NCI-H526 (cell line): Measurements from ENCODE around the gene PHF14.

Experiments used
- DNase-seq, 2 experiments: peaks; one replicate each; lab custom pipeline; 2025; lab: John Stamatoyannopoulos, UW

PHF14 gene

DNA sequence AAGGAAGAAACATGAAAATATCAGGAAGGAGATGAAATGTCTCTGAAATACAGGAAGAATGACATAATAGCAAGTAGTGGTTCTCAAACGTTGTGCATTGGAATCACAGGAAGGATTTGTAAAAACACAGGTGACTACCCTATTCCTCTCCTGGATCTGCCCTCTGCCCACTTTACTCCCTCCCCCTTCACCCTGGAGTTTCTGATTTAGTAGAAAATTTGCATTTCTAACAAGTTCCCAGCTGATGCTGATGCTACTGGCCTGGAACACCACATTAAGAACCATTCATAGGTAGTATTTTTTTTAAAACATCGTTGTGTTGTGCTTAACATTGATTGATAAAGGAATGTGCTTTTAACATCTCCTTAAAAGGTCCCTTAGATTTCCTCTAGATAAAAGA, 130.9 kb downstream of the PHF14 start:
- peak; percentile 40 to 65 for DNase-seq

- no peak for DNase-seq
Observed at GRCh38 chr7:11109659-11110058, 136.0 kb downstream of the PHF14 start.

GRCh38 chr7:11120068-11120664, 146.5 kb downstream of the PHF14 start:
- DNase-seq, result no peak

DNA sequence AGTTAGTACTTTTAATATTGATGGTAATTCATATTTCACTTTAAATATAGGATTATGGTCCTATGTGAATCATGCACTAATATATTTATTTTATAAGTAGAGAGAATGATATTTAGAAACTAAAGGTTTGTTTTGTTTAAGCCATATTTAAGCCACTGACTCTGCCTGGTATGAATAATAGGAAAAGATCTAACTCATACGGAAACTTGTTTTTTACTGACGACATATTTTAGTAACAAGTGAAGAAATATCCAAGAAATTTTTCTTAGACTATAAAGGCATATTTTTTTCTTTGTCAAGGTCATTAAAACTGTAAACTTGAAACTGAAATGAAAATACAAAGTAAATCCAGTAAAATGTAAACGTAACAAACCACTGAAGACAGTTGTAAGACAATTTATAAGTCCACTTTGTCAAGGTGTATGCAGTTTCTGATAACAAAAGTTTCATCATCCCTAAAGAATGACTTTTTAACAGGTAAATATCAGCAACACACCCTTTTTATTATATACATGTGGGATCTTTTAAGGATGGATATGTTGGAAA, 147.1 kb downstream of the PHF14 start:
- no peak for DNase-seq

- no peak for DNase-seq
Observed at GRCh38 chr7:11124856-11125559, 151.3 kb downstream of the PHF14 start.

- DNase-seq, result no peak
Observed at GRCh38 chr7:11127114-11127785, 153.6 kb downstream of the PHF14 start.

GRCh38 chr7:11127988-11128387, 154.3 kb downstream of the PHF14 start:
- DNase-seq, result no peak

DNA sequence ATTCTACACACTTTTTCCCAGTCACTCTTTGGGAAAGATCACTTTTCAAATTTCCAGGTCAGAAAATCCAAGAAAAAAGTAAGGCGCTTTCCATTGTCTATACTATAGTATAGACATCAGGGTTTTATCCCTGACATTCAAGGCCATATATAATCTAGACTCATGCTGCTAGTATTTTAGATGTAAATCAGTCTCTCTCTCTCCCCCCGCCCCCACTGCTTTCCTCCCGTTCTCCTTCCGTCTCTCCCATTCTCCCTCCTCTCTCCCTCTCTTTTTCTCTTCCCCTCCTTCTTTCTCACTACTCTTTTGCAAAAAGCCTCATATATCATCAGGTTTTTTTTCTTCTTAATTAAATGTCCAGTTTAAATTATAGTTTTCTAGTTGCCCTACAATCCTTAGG, 154.8 kb downstream of the PHF14 start:
- no peak for DNase-seq

- DNase-seq, result no peak
Observed at GRCh38 chr7:11130012-11130411, 156.3 kb downstream of the PHF14 start.

- DNase-seq, result no peak
Observed at GRCh38 chr7:11130601-11131000, 156.9 kb downstream of the PHF14 start.

DNA sequence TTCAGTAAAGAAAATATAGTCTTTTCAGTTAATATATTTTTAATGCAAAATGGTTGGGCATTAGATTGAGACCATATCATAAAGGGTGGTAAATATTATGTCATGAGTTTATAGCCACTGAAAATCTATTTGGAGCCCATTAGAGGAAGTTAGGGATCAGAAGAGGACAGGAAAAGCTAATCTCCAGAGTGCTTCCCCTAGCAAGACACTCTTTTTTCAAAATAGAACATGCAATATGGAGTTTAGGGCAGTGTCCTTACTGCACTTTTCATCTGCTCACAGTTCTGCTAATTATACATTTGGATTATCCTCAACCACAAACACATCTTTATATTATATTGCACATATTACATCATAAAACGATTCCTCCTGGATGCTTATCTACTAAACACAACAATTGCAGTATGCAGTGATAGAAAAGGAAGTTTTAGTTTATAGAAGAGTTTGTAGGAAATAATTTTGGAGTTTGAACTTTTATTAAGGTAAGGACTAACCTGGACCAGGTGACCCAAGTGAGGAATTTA, 159.8 kb downstream of the PHF14 start:
- DNase-seq, result no peak

- no peak for DNase-seq
Observed at GRCh38 chr7:11135573-11135972, 161.9 kb downstream of the PHF14 start.

GRCh38 chr7:11141541-11141940, 167.9 kb downstream of the PHF14 start:
- DNase-seq, result no peak

DNA sequence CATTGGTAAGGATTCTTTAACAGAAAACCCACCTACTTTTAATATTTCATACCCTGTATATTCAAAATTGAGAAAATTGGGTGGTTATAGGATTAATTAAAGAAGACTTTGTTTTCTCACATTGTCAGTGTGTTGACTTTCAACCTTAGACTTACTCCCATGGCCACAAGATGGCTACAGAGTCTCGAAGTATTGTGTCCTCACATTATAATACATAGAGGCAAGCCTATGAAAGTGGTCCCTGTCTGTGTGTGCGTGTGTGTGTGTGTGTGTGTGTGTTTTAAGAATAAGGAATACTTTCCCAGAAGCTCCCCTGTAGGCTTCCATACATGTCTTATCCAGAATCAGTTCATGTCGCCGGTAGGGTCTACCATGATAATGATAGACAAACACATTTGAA, 180.0 kb downstream of the PHF14 start:
- DNase-seq, result no peak

DNA sequence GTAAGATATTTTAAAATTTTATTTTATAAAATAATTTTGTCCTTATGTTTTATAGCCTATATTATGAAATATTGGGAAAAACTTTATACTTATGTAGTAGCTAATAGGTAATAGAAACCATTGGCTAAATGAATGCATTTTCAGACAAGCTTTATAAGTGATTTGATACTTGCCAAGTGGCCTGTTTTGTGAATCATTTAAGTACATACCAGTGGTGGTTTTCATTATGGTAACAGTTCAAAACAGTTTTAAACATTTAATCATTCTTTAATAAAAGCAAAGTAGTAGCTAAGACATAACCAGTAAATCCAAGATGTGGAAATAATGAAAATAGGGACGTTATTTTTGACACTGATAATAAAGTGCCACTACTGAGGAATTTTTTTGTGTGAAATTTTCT, 182.2 kb downstream of the PHF14 start:
- no peak for DNase-seq

GRCh38 chr7:11161499-11161898, 187.8 kb downstream of the PHF14 start:
- no peak for DNase-seq

DNA sequence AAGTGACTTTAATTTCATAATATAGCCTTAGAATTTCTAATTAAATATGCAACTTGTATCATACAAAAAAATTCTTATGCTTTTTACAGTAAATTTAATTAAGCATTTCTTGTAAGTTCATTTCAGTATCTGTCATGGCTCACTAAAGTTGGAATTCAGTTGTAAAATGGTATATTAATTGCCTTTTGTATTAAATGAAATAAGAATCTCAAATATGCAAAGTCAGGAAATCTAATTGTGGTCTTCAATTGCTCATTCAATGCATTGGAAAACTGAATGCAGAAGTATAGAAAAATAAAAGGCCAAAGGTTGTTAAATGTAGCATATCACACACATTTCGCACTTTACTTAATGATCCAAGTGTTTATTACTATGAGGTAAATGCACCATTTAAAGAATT, 189.5 kb downstream of the PHF14 start:
- DNase-seq, result no peak

- DNase-seq, result no peak
Observed at GRCh38 chr7:11166051-11166450, 192.4 kb downstream of the PHF14 start.

DNA sequence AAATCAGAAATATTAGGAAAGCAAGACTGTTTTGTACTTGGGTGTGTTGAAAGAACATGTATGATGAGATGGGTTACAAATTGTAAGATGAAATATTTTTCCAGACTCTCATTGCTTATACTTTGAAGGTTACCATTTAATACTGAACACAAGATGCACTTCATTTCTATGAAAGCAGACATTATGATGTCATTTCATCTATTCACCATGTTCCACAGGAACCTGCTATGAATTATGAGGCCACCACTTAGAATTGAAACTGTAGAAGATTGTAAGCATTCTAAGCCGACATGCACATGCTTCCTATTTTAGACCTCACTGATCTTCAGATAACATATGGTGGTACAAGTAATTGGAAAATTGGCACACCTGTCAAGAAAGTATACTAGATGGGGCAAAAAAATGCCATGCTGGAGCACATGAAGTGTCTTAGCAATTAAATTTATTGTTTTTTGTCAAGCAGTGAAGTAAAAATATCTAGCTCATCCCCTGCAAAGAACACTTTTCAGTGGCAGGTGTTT, 195.0 kb downstream of the PHF14 start:
- DNase-seq, result no peak

- DNase-seq, result no peak
Observed at GRCh38 chr7:11170175-11170574, 196.5 kb downstream of the PHF14 start.

GRCh38 chr7:11170863-11171568, 197.3 kb downstream of the PHF14 start:
- no peak for DNase-seq

DNA sequence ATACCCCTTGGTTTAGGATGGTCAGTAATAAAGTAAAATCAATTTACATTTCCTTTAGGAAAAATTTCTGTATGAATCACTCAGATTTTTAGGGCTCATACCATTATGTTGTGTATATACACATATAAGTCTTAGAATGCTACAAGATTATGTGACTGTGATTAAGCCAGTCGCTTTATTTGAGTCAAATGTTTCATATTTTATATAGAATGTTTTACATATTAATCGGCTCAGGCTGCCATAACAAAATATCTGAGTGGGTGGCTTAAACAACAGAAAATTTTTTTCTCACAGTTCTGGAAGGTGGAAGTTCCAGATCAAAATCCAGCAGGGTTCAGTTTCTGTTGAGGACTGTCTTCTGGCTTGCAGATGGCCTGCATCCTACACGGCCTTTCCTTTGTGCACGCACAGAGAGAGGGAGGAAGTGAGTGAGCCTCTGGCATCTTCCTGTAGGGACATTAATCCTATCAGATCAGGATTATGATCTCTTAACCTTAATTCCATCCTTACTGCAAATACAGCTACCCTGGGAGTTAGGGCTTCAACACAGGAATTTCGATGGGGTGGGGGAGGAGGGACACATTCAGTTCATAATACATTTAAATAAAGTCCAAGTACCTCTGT, 198.0 kb downstream of the PHF14 start:
- no peak for DNase-seq
